NCI-H2029 treated with DMSO at 0.1 percent for 48 hours (cell line): ENCODE data around the gene RIPOR1.
"Not testable (repeated sequence)": the region's sequence is repeated elsewhere in the genome, so short reads cannot be mapped to it uniquely, and the experiment has no call there.

ENCODE experiments used
- DNase-seq: peaks from one replicate; lab custom pipeline; 2025; lab: John Stamatoyannopoulos, UW

RIPOR1 gene, protein sequence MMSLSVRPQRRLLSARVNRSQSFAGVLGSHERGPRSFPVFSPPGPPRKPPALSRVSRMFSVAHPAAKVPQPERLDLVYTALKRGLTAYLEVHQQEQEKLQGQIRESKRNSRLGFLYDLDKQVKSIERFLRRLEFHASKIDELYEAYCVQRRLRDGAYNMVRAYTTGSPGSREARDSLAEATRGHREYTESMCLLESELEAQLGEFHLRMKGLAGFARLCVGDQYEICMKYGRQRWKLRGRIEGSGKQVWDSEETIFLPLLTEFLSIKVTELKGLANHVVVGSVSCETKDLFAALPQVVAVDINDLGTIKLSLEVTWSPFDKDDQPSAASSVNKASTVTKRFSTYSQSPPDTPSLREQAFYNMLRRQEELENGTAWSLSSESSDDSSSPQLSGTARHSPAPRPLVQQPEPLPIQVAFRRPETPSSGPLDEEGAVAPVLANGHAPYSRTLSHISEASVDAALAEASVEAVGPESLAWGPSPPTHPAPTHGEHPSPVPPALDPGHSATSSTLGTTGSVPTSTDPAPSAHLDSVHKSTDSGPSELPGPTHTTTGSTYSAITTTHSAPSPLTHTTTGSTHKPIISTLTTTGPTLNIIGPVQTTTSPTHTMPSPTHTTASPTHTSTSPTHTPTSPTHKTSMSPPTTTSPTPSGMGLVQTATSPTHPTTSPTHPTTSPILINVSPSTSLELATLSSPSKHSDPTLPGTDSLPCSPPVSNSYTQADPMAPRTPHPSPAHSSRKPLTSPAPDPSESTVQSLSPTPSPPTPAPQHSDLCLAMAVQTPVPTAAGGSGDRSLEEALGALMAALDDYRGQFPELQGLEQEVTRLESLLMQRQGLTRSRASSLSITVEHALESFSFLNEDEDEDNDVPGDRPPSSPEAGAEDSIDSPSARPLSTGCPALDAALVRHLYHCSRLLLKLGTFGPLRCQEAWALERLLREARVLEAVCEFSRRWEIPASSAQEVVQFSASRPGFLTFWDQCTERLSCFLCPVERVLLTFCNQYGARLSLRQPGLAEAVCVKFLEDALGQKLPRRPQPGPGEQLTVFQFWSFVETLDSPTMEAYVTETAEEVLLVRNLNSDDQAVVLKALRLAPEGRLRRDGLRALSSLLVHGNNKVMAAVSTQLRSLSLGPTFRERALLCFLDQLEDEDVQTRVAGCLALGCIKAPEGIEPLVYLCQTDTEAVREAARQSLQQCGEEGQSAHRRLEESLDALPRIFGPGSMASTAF

GRCh38 chr16:67528222-67528869 is at the start of gene RIPOR1:
Gene RIPOR1, plus strand, starts transcription at chr16:67528829. Its CDS starts 9,618 bp downstream, at chr16:67538447.
- DNase-seq = no peak

DNA sequence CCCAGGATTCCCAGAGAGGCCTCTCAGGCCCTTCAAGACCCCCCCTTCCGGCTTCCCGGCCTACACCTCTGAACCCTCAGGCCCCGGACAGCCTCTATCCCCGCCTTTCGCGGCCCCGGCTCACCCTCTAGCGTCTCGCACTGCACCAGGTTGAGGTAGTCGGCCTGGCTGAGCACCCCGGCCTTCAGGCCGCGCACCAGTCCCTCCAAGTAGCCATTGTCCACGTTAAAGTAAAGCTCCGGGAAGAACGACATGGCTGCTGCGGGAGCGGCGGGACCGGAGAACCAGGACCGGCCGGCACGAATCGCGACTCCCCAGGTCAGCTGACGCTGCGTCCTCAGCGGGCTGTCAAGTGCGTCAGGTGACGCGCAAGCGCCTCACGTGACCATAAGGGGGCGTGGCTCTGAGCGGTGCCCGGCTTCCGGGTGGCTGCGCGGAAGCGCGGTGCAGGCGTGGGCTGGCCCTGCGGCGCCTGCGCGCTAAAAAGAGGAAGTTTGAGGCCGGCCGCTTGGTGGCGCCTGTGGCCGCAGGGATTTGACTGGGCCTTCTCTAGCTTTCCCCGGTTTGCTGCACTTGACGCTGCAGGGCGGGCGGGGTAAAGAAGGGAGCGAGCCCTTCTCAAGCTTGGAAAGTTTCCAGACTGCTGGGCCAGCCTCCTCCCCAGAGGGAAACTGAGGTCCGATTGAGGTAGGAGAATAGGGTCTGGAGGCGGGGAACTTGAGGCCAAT is 47.6 kb upstream of the RIPOR1 start, which contains the start of gene ATP6V0D1:
TSS of gene ATP6V0D1 (minus strand) at position 325 of the 728 bp plus-strand sequence. CDS start at position 254, 71 bp downstream.
- DNase-seq = peak; percentile 56

GRCh38 chr16:67481561-67482232 is 46.9 kb upstream of the RIPOR1 start:
- no peak for DNase-seq

GRCh38 chr16:67482233-67482924 is 46.2 kb upstream of the RIPOR1 start:
- DNase-seq = no peak

DNA sequence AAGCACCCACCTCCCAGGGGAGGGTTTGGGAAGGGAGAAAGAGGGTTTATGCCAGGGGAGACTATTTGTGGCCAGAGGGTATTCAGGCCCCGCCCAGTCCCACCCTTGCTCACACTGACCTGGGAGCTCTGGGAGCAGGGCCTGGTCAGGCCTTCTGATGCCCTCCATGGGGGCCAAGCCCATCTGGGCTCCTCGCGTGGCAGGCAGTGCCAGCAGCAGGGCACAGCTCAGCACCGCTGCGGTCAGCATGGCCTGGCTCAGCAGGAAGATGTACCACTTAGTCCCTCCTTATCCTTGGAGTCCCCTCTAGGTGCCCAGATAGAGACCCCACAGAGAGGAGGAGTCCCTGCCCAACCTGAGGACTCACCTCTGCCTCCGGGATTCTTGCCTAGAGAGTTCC is 45.5 kb upstream of the RIPOR1 start, which contains the start of gene AGRP:
TSS of gene AGRP (minus strand) at position 398 of the 400 bp plus-strand sequence. CDS start at position 249, 149 bp downstream.
- no peak for DNase-seq

DNA sequence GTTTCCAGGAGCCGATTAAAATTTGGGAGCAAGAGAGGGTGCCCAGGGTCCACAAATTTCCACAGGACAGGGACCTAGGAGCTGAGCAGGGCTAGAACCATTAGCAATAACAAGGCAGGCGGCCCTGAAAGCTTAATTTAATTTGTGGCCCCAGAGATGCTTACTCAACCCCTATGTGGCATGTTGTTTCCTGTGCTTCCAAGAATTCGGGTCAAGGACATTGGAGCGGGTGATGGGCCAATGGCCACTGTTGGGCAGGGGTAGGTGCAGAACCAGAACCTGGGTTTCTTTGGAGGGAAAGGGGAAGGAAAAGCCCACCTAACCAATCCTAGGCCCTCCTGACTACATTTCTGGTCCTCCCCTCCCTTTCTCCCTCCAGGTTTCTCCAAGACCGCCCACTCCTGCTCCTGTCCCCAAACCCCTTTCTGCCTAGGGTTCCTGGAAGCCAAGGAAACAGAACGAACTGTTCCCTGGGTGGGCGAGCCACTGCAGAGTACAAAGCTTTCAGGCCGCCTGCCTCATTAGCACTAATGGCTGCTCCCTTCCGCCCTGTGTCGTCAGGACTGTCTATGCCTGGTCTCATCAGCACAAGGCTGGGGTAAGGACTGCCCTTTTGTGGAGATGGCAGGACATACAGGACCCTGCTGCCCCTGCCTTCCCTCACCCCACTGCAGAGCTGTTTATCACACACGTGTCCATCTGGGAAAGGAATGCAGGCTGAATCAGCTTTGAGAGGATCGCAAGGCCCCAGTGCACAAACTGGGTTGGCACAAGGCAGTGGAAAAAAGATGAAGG is 44.7 kb upstream of the RIPOR1 start:
- no peak for DNase-seq

GRCh38 chr16:67486805-67487204 is 41.8 kb upstream of the RIPOR1 start:
- no peak for DNase-seq

- DNase-seq = not testable (repeated sequence)
These were observed 41.1 kb upstream of the RIPOR1 start for GRCh38 chr16:67487561-67487960.

- no peak for DNase-seq
These were observed 39.1 kb upstream of the RIPOR1 start for GRCh38 chr16:67489401-67490083.

DNA sequence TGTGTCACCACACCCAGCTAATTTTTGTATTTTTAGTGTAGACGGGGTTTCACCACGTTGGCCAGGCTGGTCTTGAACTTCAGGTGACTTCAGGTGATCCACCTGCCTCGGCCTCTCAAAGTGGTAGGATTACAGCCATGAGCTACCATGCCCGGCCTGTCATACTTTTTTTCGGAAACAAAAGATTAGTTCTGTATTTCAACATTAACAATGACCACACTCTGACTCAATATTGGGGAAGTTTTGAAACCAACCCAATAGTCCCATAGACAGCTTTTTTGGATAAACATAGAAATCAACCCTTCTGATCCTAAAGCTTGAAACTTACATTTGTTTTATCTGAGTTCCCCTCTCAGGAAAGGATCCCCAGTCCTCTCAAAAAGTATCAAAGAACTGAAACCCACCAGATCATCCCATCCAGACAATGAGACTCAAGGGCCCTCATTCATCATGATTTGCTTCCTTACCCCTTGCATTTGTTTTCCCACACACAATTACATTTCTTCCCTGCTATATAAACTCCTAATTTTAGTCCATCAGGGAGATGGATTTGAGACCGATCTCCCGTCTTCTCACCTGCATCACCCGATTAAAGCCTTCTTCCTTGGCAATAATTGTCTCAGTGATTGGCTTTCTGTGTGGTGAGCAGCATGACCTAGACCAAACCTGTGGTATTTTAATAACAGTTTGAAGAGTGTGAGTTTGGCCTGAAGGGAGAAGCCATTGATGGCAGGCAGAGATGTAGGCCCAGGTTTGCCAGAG is 38.1 kb upstream of the RIPOR1 start:
- DNase-seq = no peak

- no peak for DNase-seq
These were observed 29.5 kb upstream of the RIPOR1 start for GRCh38 chr16:67499106-67499505.

DNA sequence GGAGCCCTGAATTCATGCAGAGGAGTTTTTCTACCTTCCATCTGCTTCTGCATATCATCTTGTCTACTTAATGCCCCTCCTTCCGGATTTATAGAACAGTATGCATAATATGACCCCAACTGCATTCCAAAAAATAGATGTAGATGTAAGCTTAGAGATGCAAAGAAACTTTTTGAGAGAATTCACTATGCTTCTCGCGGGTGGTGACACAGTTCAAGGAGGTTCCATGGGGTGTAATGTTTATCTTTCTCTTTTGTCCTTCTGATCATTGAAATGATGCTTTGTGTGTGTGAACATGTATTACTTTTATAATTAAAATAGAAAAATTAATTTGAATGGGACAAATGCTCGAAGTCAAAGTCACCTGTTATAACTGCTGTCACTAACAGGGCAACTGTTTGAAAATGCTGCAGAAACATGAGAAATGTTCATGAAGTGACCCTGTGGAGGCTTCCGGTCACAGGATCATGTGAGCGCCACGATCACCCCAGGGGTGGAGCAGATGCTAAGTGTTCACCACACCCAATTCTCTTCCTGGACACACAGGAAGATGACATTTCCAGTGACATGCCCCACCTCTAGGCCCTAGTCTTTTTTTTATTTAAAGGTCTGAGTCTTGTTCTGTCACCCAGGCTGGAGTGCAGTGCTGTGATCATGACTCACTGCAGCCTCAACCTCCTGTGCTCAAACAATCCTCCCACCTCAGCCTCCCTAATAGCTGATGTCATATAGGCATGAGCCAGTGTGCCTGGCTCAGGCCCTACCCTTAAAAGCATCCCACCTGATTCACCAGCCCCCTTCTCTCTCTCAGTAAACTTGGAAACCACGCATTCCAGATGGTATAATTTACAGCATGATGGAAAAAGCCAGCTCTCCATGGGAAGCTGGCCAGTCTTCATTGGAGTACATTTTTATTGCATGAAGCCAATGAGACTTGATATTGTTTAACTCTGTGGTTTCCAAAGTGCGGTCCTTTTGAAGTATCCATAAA is 24.3 kb upstream of the RIPOR1 start:
- DNase-seq = no peak

GRCh38 chr16:67506468-67506867 is 22.2 kb upstream of the RIPOR1 start:
- no peak for DNase-seq

- no peak for DNase-seq
These were observed 19.6 kb upstream of the RIPOR1 start for GRCh38 chr16:67509016-67509415.

DNA sequence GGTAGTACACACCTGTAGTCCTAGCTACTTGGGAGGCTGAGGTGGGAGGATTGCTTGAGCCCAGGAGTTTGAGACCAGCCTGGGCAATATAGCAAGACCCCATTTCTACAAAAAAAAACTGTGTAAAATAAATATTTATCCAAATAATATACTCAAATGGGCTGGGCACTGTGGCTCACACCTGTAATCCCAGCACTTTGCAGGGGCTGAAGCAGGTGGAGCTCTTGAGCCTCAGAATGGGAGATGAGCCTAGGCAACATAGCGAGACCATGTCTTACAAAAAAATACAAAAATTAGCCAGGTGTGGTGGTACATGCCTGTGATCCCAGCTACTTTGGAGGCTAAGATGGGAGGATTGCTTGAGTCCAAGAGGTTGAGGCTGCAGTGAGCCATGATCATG is 14.7 kb upstream of the RIPOR1 start:
- not testable (repeated sequence) for DNase-seq

DNA sequence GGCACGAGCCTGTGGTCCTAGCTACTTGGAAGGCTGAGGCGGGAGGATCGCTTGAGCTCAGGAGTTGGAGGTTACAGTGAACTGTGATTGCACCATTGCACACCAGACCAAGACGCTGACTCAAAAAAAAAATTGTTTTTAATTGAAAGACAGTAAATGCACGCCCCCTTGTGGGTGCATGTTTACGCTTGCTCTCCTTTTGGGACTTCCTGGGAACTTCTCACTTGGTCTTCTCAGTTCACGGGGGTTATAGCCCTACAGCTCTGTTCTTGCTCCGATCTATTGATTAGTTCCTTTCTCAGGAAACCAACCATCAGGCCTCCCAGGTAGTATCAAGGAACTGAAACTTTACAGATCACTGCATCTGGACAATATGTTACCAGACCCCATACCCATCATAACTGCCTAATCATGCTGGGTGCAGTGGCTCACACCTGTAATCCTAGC is 14.2 kb upstream of the RIPOR1 start:
- peak; percentile 24 for DNase-seq
